Ureter (tissue), 1 donor: ENCODE data around the gene RIPOR1. TPM values are rescaled to one million over a fixed set of nuclear protein-coding genes. Genes with fewer than 3 reads are reported as not detected.

Experiments
- DNase-seq: peaks from one replicate; pipeline ENCODE4 v3.0.0-alpha.2; 2020; ENCODE audit warnings: low spot score
- total RNA-seq: library from RNA; stranded (reverse); gene quantifications from one replicate; pipeline ENCODE4 v1.2.4, GENCODE V29; 2023
- donor health status: DM: yes; HTN: yes; CAD: no.

The RIPOR1 gene
- total RNA-seq, 1 donor from 2014 or later: 57.6 TPM

DNA sequence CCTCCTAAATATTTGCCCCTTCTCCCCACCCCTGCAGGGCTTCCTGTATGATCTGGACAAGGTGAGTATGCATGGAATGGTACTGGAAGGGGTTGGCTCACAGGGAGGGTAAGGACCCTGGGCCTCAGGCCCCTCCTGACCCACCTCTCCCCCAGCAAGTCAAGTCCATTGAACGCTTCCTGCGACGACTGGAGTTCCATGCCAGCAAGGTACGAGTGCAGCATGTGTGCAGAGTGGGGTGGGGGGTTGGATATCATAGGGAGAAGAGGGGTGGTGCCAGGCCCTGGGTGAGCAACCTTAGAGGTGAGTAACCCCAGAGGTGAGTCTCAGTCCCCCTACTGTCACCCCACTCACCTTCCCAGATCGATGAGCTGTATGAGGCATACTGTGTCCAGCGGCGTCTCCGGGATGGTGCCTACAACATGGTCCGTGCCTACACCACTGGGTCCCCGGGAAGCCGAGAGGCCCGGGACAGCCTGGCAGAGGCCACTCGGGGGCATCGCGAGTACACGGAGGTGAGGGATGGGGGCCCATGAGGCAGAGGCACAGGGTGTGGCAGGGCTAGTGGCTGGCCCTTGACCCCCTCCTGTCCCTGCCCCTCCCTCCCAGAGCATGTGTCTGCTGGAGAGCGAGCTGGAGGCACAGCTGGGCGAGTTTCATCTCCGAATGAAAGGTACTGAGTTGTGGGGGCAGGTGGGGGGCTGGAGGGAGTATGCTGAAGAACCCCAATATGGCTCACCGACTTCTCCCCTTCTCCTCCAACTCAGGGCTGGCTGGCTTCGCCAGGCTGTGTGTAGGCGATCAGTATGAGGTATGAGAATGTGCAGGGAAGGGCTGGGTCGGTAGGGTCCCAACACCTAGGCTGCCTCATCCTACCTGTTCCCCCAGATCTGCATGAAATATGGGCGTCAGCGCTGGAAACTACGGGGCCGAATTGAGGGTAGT, 11.3 kb downstream of the RIPOR1 start:
- no peak for DNase-seq

DNA sequence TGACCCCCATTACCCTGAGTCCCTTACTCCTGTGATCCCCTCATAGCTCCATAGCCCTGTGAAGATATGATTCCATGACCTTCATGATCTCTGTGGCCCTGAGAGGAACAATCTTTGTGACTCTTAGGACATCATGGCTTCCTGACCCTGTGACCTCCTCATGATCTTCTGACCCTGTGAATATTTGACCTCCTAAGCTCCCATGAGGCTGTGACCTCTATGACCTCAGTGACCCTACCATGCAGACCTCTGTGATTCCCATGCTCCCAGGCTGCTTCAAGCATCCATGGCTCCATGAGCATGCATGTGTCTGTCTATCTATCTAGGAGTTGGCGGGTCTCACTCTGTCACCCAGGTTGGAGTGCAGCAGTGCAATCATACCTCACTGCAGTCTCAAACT, 12.1 kb downstream of the RIPOR1 start:
- no peak for DNase-seq

GRCh38 chr16:67541391-67542263, 13.0 kb downstream of the RIPOR1 start:
- no peak for DNase-seq

GRCh38 chr16:67542464-67542863, 13.8 kb downstream of the RIPOR1 start:
- DNase-seq: no peak

DNA sequence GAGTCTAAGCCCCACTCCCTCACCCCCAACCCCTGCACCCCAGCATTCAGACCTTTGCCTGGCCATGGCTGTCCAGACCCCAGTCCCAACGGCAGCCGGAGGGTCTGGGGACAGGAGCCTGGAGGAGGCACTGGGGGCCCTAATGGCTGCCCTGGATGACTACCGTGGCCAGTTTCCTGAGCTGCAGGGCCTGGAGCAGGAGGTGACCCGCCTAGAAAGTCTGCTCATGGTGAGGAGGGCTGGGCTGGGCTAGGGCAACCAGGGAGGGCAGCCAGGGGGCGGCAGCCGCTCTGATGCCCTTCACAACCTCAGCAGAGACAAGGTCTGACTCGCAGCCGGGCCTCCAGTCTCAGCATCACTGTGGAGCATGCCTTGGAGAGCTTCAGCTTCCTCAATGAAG, 14.4 kb downstream of the RIPOR1 start:
- no peak for DNase-seq

- no peak for DNase-seq
Observed at GRCh38 chr16:67543582-67543981, 15.0 kb downstream of the RIPOR1 start.

DNA sequence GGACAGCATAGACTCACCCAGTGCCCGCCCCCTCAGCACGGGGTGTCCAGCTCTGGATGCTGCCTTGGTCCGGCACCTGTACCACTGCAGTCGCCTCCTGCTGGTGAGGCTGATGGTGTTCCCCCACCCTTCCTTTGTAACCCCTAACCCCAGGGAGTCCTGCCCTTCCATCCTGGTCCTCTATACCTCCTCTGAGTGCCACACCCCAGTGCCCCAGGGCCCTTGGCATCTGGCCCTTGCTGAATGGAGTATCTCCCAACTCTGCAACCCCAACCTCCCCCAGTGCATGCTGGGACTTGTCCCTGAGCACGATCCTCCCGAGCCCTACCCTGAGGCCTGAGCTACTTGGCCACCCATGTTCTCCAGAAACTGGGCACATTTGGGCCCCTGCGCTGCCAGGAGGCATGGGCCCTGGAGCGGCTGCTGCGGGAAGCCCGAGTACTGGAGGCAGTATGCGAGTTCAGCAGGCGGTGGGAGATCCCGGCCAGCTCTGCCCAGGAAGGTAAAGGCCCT, 15.8 kb downstream of the RIPOR1 start:
- DNase-seq: no peak

DNA sequence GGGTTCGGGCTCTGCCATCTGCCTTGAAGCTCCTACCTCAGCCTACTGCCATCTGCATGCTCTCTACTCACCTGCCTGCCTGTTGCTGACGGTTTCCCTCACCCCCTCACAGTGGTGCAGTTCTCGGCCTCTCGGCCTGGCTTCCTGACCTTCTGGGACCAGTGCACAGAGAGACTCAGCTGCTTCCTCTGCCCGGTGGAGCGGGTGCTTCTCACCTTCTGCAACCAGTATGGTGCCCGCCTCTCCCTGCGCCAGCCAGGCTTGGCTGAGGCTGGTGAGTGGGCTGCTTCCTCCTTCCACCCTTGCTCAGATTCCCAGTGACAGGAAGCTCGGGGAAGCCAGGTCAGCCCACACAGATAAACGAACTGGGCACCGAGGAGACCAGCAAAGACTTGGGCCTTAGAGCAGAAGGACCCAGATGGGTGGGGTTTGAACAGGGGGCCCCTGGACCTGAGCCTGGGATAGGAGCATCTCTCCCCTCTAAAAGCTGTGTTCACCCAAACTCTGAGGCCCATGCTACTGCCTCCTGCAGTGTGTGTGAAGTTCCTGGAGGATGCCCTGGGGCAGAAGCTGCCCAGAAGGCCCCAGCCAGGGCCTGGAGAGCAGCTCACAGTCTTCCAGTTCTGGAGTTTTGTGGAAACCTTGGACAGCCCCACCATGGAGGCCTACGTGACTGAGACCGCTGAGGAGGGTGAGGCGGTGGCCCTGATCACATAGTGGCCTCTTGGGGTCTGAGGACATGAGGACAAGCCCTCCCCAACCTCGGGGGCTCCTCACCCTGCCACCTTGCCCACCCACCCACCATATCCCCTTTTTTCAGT, 16.4 kb downstream of the RIPOR1 start:
- no peak for DNase-seq

GRCh38 chr16:67545665-67546024, 17.0 kb downstream of the RIPOR1 start:
- DNase-seq: no peak

DNA sequence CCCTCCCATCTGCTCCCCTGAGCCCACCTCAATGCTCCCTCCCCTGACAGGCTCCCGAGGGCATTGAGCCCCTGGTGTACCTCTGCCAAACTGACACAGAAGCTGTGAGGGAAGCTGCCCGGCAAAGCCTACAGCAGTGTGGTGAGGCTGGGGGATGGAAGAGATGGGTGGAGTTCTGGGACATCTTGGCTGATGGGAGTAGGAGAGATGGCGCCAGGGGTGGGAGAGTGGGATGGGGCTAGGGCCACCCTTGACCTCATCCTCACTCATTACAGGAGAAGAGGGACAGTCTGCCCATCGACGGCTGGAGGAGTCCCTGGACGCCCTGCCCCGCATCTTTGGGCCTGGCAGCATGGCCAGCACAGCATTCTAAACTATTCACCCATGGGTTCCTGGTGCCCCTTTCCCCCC, 17.5 kb downstream of the RIPOR1 start:
- no peak for DNase-seq

GRCh38 chr16:67546761-67547422, 18.3 kb downstream of the RIPOR1 start:
- peak; percentile 79 for DNase-seq

GRCh38 chr16:67547423-67548264, 19.0 kb downstream of the RIPOR1 start:
- no peak for DNase-seq

DNA sequence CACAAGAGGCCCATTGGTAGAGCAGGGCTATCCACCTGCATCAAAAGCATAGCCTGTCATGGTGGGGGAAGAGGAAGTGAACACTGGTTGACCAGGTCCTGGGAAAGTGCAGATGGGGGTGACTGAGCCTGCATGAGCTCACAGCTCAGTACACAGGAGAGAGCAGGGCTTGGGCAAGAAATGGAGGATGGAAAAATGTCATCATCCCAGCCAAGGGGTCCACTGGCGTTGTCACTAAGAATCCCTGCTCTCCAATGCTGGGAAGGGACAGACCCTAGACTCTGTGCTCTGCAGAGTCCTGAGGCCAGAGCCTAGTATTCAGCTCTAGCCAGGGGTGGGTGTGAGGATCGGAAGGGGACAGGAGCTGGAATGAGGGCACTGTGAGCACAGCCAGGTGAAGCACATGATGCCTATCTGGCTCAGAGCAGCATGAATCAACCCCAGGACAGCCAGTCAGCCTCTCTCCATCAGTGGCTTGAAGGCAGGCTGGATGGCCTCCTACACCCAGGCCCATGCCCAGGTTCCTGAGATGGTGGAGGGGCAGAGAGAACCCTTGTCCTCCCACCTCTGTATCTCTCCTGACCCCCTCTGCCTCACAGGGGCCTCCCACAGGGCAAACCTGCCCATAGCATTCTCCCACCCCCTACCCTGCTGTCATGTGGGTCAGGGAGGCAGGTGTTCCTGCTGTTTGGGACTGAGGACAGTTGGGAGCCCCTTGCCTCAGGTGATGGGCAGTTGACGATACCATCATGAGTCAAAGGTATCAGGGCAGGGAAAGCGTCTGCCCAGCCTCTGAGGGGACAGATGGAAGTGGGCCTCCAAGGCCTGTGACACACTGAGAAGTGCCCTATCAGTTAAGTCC, 19.9 kb downstream of the RIPOR1 start:
- DNase-seq: no peak

DNA sequence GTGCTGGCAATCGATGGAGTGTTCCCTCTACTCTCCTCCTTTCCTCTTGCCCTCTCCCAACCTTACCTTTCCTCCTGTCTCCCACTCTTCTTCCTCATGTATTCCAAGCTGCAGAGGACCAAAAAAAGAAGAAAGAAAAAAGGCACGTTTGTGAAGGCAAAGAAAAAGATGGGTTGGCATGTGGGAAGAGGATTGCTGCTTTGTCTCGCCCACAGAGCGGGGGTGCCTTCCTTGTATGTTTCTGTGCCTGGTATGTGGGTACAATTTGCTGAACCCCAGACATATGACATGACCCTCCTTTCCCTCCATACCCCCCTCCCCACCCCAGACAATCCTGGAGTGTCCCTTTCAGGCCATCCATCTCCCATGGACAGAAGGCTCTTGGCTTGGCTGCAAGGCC, 20.6 kb downstream of the RIPOR1 start:
- DNase-seq: no peak

DNA sequence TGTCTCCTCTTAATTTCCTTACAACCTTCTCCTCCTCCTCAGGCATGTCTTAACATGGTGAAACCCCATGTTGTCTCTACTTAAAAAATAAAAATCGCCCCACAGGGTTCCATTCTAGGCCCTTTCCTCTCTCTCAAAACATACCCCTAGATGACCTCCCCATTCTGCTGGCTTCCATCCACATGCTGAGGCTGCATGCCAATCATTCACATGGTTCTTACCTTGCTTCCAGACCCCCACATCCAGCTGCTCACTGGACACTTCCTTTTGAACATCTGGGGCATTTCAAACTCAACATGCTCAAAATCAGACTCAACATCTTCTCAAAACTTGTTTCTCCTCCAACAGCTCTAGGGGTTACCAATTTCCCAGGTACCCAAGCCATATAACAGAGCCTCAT, 21.3 kb downstream of the RIPOR1 start:
- DNase-seq: no peak

DNA sequence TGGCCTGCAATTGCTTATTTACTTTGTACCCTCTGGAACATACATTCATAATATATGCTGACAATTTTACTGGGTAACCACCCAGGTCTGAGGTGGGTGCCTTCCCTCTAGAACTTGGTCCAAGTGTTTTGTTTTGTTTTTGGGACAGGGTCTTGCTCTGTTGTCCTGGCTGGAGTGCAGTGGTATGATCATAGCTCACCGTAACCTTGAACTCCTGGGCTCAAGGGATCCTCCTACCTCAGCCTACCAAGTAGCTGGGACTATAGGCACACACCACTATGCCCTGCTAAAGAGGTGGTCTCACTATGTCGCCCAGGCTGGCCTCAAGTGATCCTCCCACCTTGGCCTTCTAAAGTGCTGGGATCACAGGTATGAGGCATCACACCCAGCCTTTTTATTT, 22.5 kb downstream of the RIPOR1 start:
- no peak for DNase-seq

- no peak for DNase-seq
Observed at GRCh38 chr16:67551972-67552371, 23.3 kb downstream of the RIPOR1 start.

GRCh38 chr16:67552476-67552875, 23.8 kb downstream of the RIPOR1 start:
- no peak for DNase-seq

DNA sequence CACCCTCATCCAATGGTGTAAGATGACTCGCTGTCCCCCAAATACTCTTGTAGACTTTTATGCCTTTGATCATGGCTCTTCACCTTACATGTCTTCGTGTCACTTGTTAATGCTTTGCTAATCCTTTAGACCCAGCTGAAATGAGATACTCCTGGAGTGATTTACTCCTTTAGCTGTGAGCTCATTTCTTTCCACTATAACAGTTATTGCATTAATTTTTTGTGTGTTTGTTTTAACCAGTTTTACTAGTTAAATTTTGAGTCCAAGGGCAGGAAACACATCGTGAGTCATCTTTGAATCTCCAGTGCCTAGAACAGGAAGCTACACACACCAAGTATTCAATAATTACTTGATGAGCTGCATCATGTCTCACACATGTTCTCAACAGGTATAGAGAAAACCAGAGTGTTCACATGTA, 27.2 kb downstream of the RIPOR1 start:
- DNase-seq: no peak
